HL-60 (cell line): ENCODE measurements around the gene CRTC3.

Source experiments
- DNase-seq, 2 experiments: peaks; one replicate each; pipeline ENCODE4 v3.0.0-alpha.2; 2010 to 2020; ENCODE audit warnings: low read depth in 1 of 2, low spot score in 1 of 2
- H3K27ac ChIP-seq: fragments of 250-450 bp; sonication (Bioruptor Pico); replicated peaks from 2 replicates; pipeline ENCODE4 v1.5.1; 2020; ENCODE audit warnings: mild to moderate bottlenecking, moderate library complexity
- H3K27me3 ChIP-seq: fragments of 250-450 bp; sonication (Bioruptor Pico); 2 replicates; pipeline ENCODE4 v1.5.1; 2021; ENCODE audit warnings: mild to moderate bottlenecking, moderate library complexity; ENCODE audit not compliant: insufficient read depth, poor library complexity, severe bottlenecking
- H3K4me3 ChIP-seq: replicated peaks from 2 replicates; pipeline ENCODE4 v1.5.1; 2011; ENCODE audit warnings: mild to moderate bottlenecking, control low read depth, low read length; ENCODE audit not compliant: insufficient read depth
- GABPA ChIP-seq: IDR thresholded peaks from 2 replicates; pipeline ENCODE4 v1.6.1; 2012; ENCODE audit warnings: low read depth
- POLR2AphosphoS5 ChIP-seq: IDR thresholded peaks from 2 replicates; pipeline ENCODE4 v1.6.1; 2012; ENCODE audit warnings: low read depth
- SPI1 ChIP-seq: IDR thresholded peaks from 2 replicates; pipeline ENCODE4 v1.6.1; 2012; ENCODE audit warnings: low read depth, mild to moderate bottlenecking, borderline replicate concordance
- TF ChIP-seq, protein P1 (sequence below): IDR thresholded peaks from one replicate; pipeline ENCODE4 v1.5.1; 2011; ENCODE audit warnings: low read length, control low read depth, inconsistent platforms; ENCODE audit not compliant: insufficient read depth
- TF ChIP-seq, protein P2 (sequence below): IDR thresholded peaks from 2 replicates; pipeline ENCODE4 v1.6.1; 2012; ENCODE audit warnings: low read depth; ENCODE audit not compliant: insufficient replicate concordance

Gene CRTC3

DNA sequence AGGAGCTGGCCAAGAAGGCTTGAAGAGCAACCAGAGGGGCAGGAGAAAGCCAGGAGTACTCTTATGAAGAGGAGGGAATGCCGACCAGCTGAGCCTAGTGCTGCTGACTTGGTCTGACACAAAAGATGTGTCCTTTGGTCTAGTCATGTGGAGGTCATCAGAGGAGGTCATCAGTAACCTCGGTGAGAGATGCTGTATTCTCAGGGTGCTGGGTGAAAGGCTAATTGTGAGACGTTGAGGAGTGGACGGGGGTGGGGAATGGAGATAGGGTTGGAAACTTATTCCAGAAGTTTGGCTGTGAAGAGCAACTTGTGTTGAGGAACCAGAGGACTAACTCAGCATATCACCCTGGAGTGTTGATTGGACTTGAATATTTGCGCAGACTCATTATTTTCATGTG lies 5.5 kb downstream of the CRTC3 start:
- no peak overlapping the region for H3K4me3 ChIP-seq
- no peak overlapping the region for H3K27ac ChIP-seq
- TF ChIP-seq POLR2AphosphoS5 (no peak), SPI1 (no peak), GABPA (no peak)
- TF ChIP-seq, protein P1, sequence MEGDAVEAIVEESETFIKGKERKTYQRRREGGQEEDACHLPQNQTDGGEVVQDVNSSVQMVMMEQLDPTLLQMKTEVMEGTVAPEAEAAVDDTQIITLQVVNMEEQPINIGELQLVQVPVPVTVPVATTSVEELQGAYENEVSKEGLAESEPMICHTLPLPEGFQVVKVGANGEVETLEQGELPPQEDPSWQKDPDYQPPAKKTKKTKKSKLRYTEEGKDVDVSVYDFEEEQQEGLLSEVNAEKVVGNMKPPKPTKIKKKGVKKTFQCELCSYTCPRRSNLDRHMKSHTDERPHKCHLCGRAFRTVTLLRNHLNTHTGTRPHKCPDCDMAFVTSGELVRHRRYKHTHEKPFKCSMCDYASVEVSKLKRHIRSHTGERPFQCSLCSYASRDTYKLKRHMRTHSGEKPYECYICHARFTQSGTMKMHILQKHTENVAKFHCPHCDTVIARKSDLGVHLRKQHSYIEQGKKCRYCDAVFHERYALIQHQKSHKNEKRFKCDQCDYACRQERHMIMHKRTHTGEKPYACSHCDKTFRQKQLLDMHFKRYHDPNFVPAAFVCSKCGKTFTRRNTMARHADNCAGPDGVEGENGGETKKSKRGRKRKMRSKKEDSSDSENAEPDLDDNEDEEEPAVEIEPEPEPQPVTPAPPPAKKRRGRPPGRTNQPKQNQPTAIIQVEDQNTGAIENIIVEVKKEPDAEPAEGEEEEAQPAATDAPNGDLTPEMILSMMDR = no peak
- TF ChIP-seq, protein P2, sequence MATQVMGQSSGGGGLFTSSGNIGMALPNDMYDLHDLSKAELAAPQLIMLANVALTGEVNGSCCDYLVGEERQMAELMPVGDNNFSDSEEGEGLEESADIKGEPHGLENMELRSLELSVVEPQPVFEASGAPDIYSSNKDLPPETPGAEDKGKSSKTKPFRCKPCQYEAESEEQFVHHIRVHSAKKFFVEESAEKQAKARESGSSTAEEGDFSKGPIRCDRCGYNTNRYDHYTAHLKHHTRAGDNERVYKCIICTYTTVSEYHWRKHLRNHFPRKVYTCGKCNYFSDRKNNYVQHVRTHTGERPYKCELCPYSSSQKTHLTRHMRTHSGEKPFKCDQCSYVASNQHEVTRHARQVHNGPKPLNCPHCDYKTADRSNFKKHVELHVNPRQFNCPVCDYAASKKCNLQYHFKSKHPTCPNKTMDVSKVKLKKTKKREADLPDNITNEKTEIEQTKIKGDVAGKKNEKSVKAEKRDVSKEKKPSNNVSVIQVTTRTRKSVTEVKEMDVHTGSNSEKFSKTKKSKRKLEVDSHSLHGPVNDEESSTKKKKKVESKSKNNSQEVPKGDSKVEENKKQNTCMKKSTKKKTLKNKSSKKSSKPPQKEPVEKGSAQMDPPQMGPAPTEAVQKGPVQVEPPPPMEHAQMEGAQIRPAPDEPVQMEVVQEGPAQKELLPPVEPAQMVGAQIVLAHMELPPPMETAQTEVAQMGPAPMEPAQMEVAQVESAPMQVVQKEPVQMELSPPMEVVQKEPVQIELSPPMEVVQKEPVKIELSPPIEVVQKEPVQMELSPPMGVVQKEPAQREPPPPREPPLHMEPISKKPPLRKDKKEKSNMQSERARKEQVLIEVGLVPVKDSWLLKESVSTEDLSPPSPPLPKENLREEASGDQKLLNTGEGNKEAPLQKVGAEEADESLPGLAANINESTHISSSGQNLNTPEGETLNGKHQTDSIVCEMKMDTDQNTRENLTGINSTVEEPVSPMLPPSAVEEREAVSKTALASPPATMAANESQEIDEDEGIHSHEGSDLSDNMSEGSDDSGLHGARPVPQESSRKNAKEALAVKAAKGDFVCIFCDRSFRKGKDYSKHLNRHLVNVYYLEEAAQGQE = no peak
- no peak for DNase-seq
- no peaks in the 10 kb centered on the region for H3K27me3 ChIP-seq

DNA sequence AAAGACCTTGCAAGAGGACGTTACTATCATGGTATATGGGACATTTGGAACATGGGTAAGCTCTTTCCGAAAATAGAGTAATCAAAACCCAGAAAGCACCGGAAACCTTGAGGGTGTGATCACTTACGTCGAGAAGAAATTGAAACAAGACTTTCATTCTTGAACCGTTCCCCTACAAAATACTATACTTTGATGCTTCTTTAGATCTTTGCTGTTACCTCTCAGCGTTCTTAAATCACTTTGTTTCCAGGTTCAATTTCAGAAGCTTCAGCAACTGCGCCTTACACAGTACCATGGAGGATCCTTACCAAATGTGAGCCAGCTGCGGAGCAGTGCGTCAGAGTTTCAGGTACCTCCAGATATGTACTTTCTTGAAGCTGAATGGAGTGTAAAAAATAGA lies 10.1 kb downstream of the CRTC3 start:
- Histone ChIP-seq H3K27ac (no peak overlapping the region), H3K4me3 (no peak overlapping the region), H3K27me3 (no peaks in the 10 kb centered on the region)
- no peak for DNase-seq
- no peak for TF ChIP-seq GABPA
- TF ChIP-seq, protein P1 = no peak

DNA sequence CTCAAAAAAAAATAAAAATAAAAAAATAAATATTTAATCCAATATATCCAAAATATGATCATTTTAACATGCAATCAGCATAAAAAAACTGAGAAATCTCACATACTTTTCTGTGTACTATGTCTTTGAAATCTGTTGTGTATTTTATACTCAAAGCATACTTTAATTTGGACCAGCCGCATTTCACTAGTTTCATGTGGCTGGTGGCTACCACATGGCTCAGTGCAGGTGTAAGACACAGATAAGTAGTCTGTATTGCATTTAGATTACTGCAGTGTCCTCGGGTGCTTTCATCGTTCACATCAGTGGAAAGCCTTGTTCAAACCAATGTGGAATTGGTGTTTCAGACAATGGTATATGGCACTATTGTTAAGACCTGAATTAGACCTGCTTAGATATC lies 11.0 kb downstream of the CRTC3 start:
- no peak for TF ChIP-seq SPI1
- TF ChIP-seq, protein P2 = no peak
- TF ChIP-seq, protein P1 = no peak
- no peak for TF ChIP-seq POLR2AphosphoS5
- Histone ChIP-seq H3K4me3 (no peak overlapping the region), H3K27ac (no peak overlapping the region), H3K27me3 (no peaks in the 10 kb centered on the region)
- DNase-seq = no peak

DNA sequence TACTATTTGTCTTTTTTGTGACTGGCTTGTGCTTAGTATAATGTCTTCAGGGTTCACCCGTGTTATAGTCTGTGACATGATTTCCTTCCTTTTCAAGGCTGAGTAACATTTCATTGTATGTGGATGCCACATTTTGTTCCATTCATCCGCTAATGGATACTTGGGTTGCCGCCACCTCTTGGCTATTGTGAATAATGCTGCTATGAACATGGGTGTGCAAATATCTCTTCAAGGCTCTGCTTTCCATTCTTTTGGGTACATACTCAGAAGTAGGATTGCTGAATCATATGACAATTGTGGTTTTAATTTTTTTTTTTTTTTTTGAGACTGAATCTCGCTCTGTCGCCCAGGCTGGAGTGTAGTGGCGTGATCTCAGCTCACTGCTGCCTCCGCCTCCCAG lies 15.4 kb downstream of the CRTC3 start:
- no peak for DNase-seq
- no peak overlapping the region for H3K27ac ChIP-seq
- no peaks in the 10 kb centered on the region for H3K27me3 ChIP-seq
- TF ChIP-seq, protein P1 = no peak
- TF ChIP-seq GABPA (no peak), POLR2AphosphoS5 (no peak)
- TF ChIP-seq, protein P2 = no peak
- H3K4me3 ChIP-seq = no peak overlapping the region
